Ureter (tissue), 1 donor: ENCODE results near the gene STK33. TPM values are rescaled to one million over a fixed set of nuclear protein-coding genes. Genes with fewer than 3 reads are reported as not detected.

ENCODE experiments used
- DNase-seq: peaks from one replicate; pipeline ENCODE4 v3.0.0-alpha.2; 2020; ENCODE audit warnings: low spot score
- total RNA-seq: library from RNA; stranded (reverse); gene quantifications from one replicate; pipeline ENCODE4 v1.2.4, GENCODE V29; 2023
- donor health status: DM: yes; HTN: yes; CAD: no.

Gene STK33
- total RNA-seq, 1 donor from 2014 or later = 13.1 TPM

GRCh38 chr11:8426076-8426475, 168.0 kb downstream of the STK33 start:
- DNase-seq = no peak

DNA sequence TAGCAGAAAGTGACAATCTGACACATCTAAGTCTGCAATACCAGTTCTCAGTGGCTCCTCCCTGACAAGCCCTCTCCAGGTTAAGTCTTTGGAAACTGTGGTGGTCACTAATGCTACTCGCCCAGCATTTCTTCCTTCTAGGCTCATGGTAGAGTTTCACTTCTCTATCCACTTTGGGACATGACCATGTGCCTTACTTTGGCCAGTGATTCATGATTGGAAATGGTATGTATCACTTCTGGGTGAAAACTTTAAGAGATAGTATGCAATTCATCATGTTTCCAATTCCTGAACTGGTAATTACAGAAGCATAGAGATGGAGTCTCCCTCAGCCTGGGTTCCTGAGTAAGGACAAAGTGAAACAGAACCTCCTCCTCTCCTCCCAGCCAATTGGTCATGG, 178.8 kb downstream of the STK33 start:
- DNase-seq = no peak

GRCh38 chr11:8408151-8408941, 185.7 kb downstream of the STK33 start:
- DNase-seq = no peak

- no peak for DNase-seq
Observed at GRCh38 chr11:8403310-8403709, 190.7 kb downstream of the STK33 start.

DNA sequence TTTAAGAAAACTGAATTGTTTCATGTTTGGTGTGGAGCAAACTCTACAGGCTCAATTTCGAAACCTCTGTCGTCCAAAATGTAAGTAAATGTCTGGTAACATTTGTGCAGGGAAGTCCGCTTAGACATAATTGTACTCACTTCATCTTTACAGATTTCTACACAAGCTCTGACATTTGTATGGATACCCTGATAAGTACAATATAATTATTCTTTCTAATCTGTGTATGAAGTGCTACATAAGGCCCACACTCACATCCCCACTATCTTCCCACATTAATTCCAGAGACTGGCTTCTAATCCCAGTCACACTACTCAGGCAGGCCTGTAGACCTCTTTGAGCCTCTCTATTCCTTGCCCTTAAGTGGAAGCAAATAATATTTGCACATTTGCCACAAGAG, 201.1 kb downstream of the STK33 start:
- DNase-seq = no peak

GRCh38 chr11:8392166-8392565, 201.9 kb downstream of the STK33 start:
- DNase-seq = no peak

GRCh38 chr11:8390851-8391612, 203.0 kb downstream of the STK33 start:
- DNase-seq = no peak

- DNase-seq = peak; percentile 56
Observed at GRCh38 chr11:8389029-8389996, 204.7 kb downstream of the STK33 start.

- DNase-seq = no peak
Observed at GRCh38 chr11:8387693-8388092, 206.3 kb downstream of the STK33 start.

DNA sequence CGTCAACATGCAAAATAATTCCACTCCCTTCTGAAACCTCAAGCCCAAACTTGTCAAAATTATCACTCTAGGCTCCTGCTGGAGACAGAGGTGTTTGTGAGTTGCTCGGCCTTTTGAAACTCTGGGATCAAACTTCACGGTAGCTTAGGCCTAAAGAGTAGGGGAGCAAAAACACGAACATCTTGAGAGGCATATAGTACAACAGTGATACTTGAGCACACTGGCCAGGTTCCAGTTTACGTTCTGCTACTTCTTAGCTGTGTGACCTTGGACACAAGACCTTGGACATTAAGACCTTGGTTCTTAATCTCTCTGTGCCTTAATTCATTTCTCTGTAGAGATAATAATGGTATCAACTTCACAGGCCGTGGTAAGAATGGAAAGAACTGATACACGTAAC, 206.9 kb downstream of the STK33 start:
- DNase-seq = no peak

DNA sequence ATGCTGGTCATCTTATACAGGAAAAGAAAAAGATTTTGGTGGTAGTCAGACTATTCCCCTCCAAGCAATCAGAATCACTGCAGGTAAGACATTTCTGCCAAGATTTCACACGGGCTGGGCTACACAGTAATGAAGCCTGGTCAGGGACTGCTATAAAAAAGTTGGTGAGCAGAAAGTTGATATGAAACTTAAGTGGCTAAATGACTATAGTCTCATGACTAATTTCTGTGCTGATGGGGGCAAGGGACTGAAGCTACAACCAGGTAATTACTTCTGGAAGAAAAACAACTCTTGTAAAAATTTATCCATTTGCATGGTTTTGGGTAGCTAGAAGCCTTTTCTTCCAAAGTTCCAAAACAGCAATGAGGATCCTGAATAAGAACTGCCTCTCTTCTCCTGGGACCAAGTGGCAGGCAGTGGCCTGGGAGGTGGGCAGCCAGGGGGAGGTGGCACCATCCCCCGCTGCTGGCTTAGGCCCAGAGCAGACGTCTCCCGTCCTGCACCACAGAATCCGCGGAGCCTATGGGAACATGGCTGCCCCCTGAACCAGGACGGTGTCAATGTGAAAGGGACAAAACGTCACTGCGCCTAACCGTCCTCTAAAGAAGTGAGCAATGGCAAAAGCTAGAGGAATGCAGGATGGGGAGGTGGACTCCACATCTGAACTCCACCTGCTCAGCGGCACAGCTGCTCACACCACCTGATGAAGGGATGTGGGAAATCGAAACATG, 207.7 kb downstream of the STK33 start:
- no peak for DNase-seq

DNA sequence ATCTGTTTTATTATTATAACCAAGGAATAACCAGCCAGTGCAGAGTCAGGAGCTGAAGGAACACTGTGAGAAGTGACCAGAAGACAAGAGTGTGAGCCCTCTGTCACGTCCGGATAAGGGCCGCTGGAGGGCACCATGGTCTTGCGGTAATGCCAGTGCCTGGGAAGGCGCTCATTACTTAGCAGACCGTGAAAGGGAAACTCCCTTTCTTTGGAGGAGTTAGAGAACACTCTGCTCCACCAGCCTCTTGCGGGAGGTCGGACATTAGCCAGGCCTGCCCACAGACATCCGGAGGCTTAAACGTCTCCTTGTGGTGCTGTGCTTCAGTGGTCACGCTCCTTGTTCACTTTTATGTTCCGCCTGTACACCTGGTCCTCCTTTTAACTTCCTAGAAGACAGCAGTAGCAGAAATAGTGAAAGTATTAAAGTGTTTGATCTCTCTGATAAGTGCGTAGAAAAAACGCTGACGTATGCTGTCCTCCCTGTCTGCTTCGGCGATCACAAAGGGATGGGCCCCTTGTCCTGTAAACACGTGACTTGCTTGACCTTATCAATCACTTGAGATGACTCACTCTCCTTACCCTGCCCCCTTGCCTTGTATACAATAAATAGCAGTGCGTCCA, 209.7 kb downstream of the STK33 start:
- DNase-seq = peak; percentile 69

GRCh38 chr11:8383627-8384026, 210.4 kb downstream of the STK33 start:
- DNase-seq = no peak

DNA sequence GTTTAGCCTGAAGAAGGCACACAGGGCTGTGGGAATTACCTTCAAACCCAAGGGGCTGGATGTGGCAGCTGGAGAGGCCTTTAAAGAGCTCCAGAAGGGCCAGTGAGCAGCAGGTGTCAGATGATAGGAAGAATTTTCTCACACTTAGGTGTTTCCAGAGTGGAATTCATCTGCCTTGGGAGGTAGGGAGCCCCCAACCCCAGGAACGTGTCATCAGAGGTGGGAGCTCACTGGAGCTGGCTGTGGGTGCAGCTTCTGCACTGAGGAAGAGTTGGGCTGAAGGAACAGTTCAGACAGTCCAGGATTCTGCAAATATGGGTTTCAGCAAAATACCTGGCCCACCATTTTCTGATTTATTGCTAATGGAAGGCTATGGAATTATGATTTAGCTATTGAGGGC, 210.8 kb downstream of the STK33 start:
- DNase-seq = no peak

DNA sequence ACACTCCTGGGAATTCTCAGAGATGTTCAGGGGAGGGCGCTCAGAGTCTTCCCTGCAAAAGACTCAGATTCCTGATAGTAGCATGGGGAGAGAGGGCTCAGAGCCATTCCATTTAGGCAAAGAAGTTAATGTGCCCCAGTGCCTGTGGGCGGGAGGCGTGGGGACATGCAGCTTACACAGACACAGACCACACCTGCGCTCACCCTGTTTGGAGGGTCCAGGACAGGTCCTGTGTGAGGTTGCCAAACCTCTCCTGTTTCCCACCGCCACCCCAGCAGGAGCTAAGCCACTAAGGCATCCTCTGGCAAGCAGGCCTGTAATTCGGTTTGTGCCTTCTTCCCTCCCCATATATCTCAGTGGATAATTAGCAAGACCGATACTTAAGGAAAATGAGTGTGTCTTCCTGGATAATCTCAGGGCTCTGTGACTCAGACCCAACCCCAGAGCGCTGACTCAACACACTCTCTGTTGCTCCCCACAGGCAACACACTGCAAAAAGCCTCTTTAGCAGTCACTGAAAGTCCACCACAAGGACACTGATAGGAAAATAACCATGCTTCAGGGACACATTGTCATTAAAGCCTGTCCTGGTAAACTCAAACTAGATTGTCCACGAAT, 211.5 kb downstream of the STK33 start:
- no peak for DNase-seq

GRCh38 chr11:8381871-8382396, 212.1 kb downstream of the STK33 start:
- DNase-seq = no peak

DNA sequence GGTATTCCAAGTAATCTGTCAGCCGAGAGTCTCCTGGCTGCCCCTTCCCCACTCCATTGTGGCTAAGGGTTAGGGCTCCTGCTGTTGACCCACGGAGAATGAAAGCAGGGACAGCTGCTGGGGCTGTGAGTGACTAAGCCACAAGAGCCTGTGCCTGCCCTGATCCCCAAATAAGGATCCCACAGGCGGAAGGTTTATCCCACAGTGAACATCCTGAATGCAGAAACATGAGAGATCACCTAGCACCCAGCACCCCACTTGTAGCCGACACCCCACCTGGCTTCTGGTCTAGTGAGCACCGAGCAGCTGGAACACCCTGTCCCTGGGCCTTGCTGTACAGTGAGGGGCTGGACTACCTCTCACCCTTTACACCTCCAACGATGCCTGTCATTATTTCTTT, 212.7 kb downstream of the STK33 start:
- DNase-seq = no peak

DNA sequence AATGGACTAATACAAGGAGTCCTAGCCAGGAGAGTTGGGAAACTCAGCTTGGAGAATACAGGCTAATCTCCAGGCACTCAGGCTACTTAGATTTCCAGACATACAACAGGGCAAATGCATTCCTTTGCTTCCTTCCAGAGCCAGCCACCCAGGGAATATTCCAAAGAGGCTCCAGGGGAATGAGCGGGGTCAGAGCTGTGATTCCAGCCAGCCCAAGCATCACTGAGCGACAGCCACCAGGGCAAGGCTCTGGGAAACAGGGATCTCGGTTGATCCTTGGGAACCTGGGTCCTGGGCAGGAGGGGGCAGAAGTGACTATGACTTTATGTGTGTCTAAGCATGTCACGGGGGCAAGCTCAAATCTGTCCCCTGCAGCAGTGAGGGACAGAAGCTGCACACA, 218.1 kb downstream of the STK33 start:
- no peak for DNase-seq

GRCh38 chr11:8375460-8375859, 218.6 kb downstream of the STK33 start:
- DNase-seq = no peak

- no peak for DNase-seq
Observed at GRCh38 chr11:8374716-8375115, 219.3 kb downstream of the STK33 start.
